ENCODE results near the gene MSANTD1. TPM values are rescaled to one million over a fixed set of nuclear protein-coding genes. Genes with fewer than 3 reads are reported as not detected.

MSANTD1 gene
- total and polyA plus RNA-seq, 10 of the 15 experiments (the other 5 are each of a cell fraction or from before 2014, with no cell fraction given) = 0.07 to 0.87 (median 0.22) TPM; not detected in 2

- TF ChIP-seq REST (IDR thresholded peaks at IDR 0.05; ENCODE audit: low read depth, low read length) (no peak), KDM1A (IDR thresholded peaks at IDR 0.05; ENCODE audit: borderline replicate concordance) (no peak)
Measured at GRCh38 chr4:3236326-3236878, 12.6 kb upstream of the MSANTD1 start (continued).

GRCh38 chr4:3237266-3237665, 11.7 kb upstream of the MSANTD1 start:
- peaks cover 8 to 51% of the 10 kb centered on the region in 2 experiments for H3K36me3 ChIP-seq (ENCODE audit: control insufficient read depth in 2 of 2, insufficient read depth in 2 of 2, low read length in 1 of 2)
- no TSS peak for BruUV-seq (replicated peaks)
- 94% methylated on average over 19 of the region's 19 CpGs for WGBS (ENCODE audit: insufficient coverage, insufficient replicate concordance, low lambda C conversion rate, missing lambda C conversion rate)
- TF ChIP-seq TCF12 (IDR thresholded peaks at IDR 0.05; ENCODE audit: low read depth, low read length) = no peak
- no peak for TF ChIP-seq SMAD1 (IDR thresholded peaks at IDR 0.05; ENCODE audit: low read depth, partially characterized antibody)
- TF ChIP-seq BCL3 (IDR thresholded peaks at IDR 0.05; ENCODE audit: borderline replicate concordance, insufficient read depth, low read depth, low read length, poor library complexity, severe bottlenecking) = no peak
- TF ChIP-seq ZNF592 (IDR thresholded peaks at IDR 0.05) = no peak
- TF ChIP-seq RAD21 (IDR thresholded peaks at IDR 0.05; ENCODE audit: insufficient read depth, low read depth, low read length) = no peak
- TF ChIP-seq NR2F1 (conservative IDR thresholded peaks at IDR 0.05) = no peak
- no peak for TF ChIP-seq CTCF (IDR thresholded peaks at IDR 0.05 in 2 of 3, conservative IDR thresholded peaks at IDR 0.05 in 1 of 3; ENCODE audit: control insufficient read depth in 2 of 3, extremely low read depth in 1 of 3, insufficient read depth in 1 of 3, low read depth in 3 of 3, low read length in 3 of 3)
- TF ChIP-seq BCL11A (IDR thresholded peaks at IDR 0.05; ENCODE audit: low read depth, low read length) = no peak
- no peak for TF ChIP-seq ESRRA (IDR thresholded peaks at IDR 0.05; ENCODE audit: low read length)

More at GRCh38 chr4:3237266-3237665, 11.7 kb upstream of the MSANTD1 start:
- in situ Hi-C loops (cut with MboI) = no loop called here
- no peak for FAIRE-seq
- no peak for DNase-seq (ENCODE audit: low read depth, low spot score)
- intact Hi-C loops (cut with micrococcal nuclease; ENCODE audit: unreplicated experiment) = no loop called here
- Histone ChIP-seq H4K20me1 (ENCODE audit: control insufficient read depth, insufficient read depth) (no peaks in the 10 kb centered on the region), H3K27me3 (replicated peaks in 1 of 2; ENCODE audit: control insufficient read depth in 2 of 2, insufficient read depth in 2 of 2, low read length in 1 of 2) (no peaks in the 10 kb centered on the region), H2AFZ (ENCODE audit: control insufficient read depth, low read depth, low read length) (no peak overlapping the region), H3K4me1 (ENCODE audit: control insufficient read depth, insufficient read depth, low read length) (no peaks in the 10 kb centered on the region), H3K4me3 (no peak overlapping the region), H3K9me3 (replicated peaks; ENCODE audit: control insufficient read depth, insufficient read depth, low read length) (no peaks in the 10 kb centered on the region), H3K27ac (ENCODE audit: control insufficient read depth, insufficient read depth) (no peak overlapping the region), H3K4me2 (ENCODE audit: control insufficient read depth, insufficient read depth) (no peak overlapping the region), H3K79me2 (ENCODE audit: control insufficient read depth, insufficient read depth, low read length) (no peaks in the 10 kb centered on the region), H3K9ac (ENCODE audit: control insufficient read depth, insufficient read depth, low read length) (no peak overlapping the region)
- no peak for ATAC-seq
- SMC1A ChIA-PET (ENCODE audit: uncharacterized antibody, unreplicated experiment) = interaction anchor here (1.2 kb wide), 1 partner anchor 12 kb away, joined by 3 read pairs; no protein-coding TSS in a partner anchor
- RAD21 ChIA-PET (ENCODE audit: unreplicated experiment) = no interaction called here
- POLR2A ChIA-PET = no interaction called here
- CTCF ChIA-PET = no interaction called here
